Stimulated activated CD4-positive, alpha-beta T cell treated with anti-CD3 and anti-CD28 coated beads, Interleukin-4, amount 100 ng/mL, for 4 hours (primary cell): ENCODE data around the gene KRT9.
"Not testable (repeated sequence)": the region's sequence is repeated elsewhere in the genome, so short reads cannot be mapped to it uniquely, and the experiment has no call there.

ENCODE experiments used
- DNase-seq, 2 experiments: peaks; one replicate each; pipeline ENCODE4 v3.0.0-alpha.2; 2020

Gene KRT9

GRCh38 chr17:41542786-41543185 is 29.1 kb downstream of the KRT9 start:
- not testable (repeated sequence) for DNase-seq

DNA sequence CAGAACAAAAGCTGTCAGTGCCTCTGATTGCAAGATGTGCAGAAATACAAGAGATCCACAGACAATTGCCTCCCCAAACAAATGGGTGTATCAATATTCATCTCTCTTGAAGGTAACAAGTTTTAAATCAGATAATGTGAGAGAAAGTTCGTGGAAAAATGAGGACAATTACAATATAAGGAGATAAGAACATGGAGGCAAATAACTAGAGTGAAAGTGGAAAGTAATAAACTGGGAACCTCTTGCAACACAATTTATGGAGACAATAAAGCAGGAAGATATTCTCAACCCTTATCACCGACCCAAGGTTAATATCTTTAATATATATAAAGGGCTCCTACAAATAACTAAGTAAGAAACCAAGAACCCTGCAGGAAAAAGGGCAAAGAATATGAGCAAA is 29.5 kb downstream of the KRT9 start:
- DNase-seq, result no peak

DNA sequence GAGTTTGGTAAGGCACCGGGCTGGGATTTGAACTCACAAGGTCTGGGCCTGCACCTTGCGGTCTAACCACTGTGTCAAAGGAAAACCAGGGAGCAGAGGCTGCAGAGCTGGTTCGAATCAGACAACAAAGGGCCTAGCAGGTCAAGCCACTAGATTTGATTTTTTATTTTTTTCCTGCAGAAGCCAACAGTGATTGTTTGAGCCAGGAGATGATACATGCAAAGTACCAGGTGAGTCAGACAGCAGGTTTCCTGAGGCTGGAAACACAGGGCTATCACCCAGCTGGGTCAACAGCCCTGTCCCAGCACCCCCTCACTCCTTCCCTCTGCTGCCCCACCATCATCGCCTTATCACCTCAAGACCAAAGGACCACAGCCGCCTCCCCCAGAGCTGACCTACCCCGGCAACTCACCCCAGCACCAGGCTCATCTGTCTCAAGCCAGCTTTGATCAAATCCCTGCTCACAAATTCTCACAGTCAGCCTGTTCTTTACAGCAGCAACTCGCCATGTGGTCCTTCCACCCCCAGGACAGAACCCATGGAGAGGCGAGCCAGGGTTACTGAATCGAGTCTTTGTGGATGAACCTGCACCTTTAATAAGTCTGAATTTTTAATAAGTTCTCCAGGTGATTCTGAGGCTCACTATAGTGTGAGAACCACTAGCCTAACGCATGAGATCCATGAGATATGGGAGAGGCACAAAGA is 30.8 kb downstream of the KRT9 start:
- DNase-seq, result no peak

- DNase-seq, result no peak
These were observed 31.7 kb downstream of the KRT9 start for GRCh38 chr17:41539979-41540701.

GRCh38 chr17:41539071-41539492 is 32.8 kb downstream of the KRT9 start:
- DNase-seq, result no peak

DNA sequence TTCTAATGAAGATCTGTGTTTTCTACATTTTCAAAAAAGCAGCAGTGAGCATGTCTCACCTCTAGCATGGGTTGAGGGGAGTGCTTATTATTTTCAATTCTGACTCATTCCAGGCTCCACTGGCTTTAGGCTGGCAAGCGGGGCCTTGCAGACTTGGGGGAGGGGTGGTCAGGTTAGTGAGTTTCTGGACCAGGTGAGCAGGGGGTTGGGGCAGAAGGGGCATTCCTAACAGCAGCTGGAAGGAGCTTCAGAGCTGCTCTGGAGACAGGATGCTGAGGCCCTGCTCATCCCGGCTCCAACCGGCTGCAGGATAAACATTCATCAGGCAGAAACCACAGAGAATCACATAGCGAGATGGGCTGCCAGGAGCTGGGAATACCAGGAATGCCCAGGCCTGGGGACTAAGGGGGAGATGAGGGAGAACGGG is 33.3 kb downstream of the KRT9 start:
- DNase-seq, result no peak

- DNase-seq, result no peak
These were observed 33.9 kb downstream of the KRT9 start for GRCh38 chr17:41537990-41538389.

DNA sequence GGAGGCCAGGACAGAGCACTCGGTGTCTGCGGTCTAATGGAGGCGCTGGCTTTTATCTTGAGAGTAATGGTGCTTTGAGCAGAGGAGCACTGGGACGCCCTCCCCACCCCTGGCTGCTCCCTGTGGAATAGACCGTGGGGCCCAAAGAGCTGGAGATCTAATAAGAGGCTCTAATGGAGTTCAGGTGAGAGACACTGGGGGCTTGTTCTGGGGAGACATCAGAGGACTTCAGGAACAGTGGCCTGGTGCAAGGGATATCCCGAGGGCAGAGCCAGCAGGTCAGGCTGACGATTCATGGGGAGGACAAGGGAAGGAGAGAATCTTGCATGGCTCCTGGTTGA is 34.3 kb downstream of the KRT9 start:
- no peak for DNase-seq

- no peak for DNase-seq
These were observed 34.9 kb downstream of the KRT9 start for GRCh38 chr17:41536741-41537613.

DNA sequence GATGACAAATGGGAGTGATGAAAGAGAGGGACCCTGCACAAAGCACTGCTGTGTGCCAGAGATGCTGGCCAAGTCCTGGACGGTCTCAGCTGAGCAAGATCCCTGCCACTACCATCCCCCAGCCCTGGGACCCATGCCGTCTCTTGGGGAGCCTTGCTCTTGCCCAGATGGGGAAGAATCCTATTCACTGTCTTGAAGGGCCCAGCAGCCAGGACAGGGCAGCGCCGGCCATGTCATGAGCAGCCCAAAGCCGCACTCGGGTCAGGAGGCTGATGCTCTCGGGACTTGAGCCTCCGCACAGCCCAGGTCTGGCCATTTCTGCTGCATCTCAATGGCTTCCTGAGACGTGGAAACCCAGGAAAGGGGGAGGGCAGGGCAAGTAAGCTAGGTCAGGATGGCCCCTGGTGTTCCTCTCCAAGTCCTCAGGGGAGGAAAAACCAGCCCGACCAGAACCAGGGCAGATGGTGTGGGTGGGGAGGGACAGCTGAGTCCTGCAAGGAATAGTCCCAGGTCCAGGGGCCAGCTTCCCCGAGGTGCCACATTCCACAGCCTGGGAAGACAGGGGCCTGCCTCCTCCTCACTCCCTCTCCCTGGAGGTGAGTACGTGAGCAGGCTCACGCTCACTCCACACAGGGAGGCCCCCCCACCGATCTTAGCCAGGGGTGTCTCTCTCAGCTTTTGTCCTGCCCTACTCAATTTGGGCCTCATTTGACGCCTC is 35.9 kb downstream of the KRT9 start:
- no peak for DNase-seq

GRCh38 chr17:41534899-41535546 is 36.8 kb downstream of the KRT9 start:
- DNase-seq, result no peak

DNA sequence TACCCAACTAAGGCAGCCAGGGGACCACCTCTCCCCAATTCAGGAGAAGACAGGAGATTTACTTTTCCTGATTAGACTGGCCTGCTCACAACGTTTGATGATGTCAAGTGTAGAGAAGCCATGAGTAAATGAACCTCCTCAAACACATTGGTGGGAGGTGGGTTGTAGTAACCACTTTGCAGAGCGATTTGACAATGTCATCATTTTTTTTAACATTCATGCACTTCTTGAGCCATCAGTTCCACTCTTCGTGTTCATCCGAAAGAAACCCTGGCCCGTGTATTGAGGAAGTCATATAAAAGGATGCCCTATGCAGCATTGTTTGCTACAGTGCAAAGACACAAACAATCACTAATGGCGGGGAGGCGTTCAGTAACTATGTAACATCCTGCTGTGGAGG is 38.2 kb downstream of the KRT9 start:
- DNase-seq, result no peak

DNA sequence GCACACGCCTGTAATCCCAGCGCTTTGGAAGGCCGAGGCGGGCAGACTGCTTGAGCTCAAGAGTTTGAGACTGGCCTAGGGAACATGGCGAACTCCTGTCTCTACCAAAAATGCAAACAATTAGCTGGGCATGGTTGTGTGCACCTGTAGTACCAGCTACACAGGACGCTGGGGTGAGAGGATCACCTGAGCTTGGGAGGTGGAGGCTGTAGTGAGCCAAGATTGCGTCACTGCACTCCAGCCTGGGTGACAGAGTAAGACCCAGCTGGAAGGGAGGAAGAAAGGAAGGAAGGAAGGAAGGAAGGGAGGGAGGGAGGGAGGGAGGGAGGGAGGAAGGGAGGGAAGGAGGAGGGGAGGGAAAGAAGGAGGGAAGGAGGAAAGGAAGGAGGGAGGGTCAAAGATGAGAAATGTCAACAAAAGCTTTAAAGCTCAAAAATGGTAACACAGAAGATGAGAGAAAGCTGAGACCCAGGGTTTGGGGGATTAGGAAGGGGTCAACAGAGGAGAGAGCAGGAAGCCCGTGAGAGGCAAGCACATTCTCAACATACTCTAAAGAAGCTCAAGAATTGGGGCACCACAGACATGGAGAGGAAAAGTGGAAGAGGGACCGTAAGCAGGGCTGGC is 38.8 kb downstream of the KRT9 start:
- no peak for DNase-seq

- no peak for DNase-seq
These were observed 39.9 kb downstream of the KRT9 start for GRCh38 chr17:41531993-41532392.

DNA sequence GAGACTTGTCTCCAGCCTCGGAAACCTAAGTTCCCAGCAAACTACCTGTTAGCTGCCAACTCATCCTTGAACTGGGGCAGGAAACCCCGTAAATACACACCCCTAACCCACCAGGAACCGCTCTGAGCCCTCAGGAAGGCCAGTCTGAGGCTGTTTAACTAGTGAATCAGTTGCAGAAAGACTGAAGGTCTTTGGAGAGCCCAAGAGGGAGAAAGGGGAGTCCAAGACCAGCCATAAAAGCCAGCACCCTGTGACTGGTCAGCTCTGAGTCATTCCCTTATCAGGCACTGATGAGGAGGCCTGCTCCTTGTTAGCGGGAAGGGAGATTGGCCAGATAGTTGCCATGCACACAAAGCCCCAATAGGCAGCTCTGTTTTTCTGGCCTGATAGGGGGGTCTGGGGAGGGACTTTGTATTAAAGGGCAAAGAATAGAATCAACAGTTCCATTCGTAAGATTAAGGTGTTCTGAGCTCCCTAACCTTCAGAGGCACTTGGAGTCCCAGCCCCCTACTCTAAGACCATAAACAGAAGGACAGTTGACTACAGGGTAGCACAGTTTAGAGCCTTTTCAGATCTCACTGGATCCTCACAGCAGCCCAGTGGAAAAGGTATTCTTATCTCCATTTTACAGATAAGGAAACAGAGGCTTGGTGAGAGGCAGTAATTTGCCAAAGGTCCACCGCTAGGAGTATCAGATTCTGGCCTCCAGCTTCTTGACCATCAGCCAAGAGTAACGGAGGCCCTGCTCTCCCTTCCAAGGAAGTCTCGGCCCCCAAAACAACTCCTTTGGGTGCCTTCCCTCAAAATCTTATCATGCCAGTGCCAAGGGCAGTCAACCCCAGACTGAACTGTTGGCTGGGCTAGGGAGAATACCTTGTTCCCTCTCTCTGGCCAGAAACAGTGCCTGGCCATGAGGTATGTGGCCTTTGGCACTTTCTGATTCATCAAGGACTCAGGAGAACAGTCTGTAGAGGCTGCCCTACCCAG is 41.5 kb downstream of the KRT9 start:
- DNase-seq, result no peak

- no peak for DNase-seq
These were observed 42.4 kb downstream of the KRT9 start for GRCh38 chr17:41529491-41529915.

DNA sequence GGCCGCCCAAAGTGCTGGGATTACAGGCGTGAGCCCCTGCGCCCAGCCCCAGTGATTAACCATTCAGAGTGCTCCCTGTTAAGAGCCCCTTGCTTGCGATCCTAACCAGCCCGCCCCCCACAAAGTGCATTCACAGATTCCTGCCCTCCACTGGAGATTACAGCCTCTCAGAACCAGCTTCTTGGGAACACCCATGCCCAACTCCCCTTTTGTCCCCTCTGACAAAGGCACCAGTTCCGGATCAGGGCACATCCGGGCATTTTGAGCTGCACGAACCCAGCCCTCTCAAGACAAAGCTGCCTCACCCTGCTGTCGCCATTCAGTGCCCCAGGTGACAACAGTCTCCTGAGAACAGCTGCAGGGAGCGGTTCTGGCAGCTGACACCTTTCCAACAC is 42.9 kb downstream of the KRT9 start:
- no peak for DNase-seq

DNA sequence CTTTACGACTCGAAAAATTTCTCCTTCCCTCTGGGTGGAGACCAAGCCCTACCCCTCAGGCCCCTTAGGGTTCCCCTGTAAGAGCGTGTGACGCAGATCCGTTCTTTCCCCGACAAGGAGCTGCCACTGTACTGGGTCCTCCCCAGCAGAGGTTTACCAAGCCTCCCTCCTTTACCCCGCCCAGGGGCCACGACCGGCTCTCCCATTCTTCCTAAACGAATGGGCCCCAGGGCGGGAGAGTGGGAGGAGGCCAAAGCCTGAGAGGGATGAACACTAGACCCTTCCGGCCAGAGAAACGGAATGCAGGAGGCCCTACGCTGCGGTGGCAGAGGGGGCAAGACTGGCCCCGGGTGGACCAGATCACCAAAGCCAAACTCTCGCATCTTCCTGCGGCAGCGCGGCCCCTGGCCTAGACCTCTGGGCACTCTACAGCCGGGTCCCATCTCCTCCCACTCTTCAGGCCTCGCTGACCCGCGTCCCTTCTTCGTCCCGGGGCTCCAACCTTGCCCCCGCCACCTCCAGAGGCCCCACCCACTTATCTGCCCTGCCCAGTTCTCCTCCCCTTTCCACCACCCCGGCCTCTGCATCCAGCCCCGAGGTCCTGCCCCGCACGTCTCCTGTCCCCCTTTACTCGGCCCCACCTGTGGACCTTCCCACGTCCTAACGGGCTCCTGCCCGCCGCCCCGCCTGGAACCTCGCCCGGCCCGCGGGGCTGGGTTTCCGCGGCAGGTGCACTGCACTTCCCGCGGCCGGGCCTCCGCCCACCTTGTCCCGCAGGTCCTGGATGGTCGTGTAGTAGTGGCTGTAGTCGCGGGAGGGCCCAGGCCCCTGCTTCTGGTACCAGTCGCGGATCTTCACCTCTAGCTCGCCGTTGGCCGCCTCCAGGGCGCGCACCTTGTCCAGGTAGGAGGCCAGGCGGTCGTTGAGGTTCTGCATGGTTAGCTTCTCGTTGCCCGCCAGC is 44.5 kb downstream of the KRT9 start:
- DNase-seq, result no peak

DNA sequence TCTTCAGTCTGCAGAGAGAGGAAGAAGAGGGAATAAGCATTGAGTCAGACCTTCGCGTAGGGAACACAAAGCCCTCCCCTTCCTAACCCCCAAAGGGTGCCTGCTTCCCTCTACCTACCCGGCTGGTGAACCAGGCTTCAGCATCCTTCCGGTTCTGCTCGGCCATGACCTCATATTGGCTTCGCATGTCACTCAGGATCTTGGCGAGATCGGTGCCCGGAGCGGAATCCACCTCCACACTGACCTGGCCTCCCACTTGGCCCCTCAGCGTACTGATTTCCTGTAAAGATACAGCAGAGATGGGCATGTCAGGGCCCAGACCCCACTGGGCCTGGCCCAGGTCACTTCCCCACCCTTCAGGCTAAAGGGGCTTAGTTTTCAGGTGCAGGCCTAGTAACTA is 47.6 kb downstream of the KRT9 start:
- DNase-seq, result no peak

DNA sequence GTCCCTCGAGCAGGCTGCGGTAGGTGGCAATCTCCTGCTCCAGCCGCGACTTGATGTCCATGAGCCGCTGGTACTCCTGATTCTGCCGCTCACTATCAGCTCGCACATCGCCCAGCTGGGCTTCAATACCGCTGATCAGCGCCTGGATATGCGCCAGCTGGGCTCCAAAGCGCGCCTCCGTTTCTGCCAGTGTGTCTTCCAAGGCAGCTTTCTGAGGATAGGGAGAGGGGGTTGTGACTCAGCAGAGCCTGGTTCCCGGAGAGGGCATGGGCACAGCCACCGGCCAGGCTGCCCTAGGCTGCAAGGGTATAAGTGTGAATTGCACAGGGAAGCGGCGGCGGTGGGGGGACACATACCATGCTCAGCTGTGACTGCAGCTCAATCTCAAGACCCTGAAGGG is 48.1 kb downstream of the KRT9 start:
- DNase-seq, result no peak
